Stomach (tissue), 9 donors: ENCODE results near the gene PTN. TPM values are rescaled to one million over a fixed set of nuclear protein-coding genes. Genes with fewer than 3 reads are reported as not detected.
"Not testable (repeated sequence)": the region's sequence is repeated elsewhere in the genome, so short reads cannot be mapped to it uniquely, and the experiment has no call there.

Source experiments
- DNase-seq, 2 donors: peaks; one replicate each; pipeline versions ENCODE4 v3.0.0 to v3.0.0-alpha.2; 2013 to 2019
- H3K27ac ChIP-seq, 5 donors: fragments of 200-600 bp in 4 of 5; sonication (generic) in 4 of 5; one replicate each; pipeline ENCODE4 v1.5.1; 2013 to 2019; ENCODE audit warnings: mild to moderate bottlenecking in 1 of 5, moderate library complexity in 1 of 5
- H3K27me3 ChIP-seq, 3 donors: fragments of 200-600 bp; sonication (generic); one replicate each; pipeline ENCODE4 v1.5.1; 2017 to 2019; ENCODE audit warnings: mixed run types in 1 of 3
- H3K36me3 ChIP-seq, 4 donors: fragments of 200-600 bp; sonication (generic); 1 replicate in 3 of 4; 2 replicates in 1 of 4; pipeline ENCODE4 v1.5.1; 2016 to 2019
- H3K4me1 ChIP-seq, 4 donors: fragments of 200-600 bp; sonication (generic); one replicate each; pipeline ENCODE4 v1.5.1; 2016 to 2019
- H3K4me3 ChIP-seq, 4 donors: fragments of 200-600 bp; sonication (generic) in 3 of 4; one replicate each; pipeline ENCODE4 v1.5.1; 2016 to 2019; ENCODE audit warnings: mild to moderate bottlenecking in 1 of 4
- H3K9me3 ChIP-seq, 4 donors: fragments of 200-600 bp; sonication (generic); one replicate each; pipeline ENCODE4 v1.5.1; 2016 to 2019
- CTCF ChIP-seq, 7 experiments: fragments of 450-650 bp in 4 of 7; fragments of 200-600 bp in 3 of 7; sonication (generic) in 3 of 7; IDR thresholded peaks; one replicate each; pipeline ENCODE4 v1.5.1; 2016 to 2019; ENCODE audit warnings: antibody characterized with exemption in 7 of 7, control low read depth in 2 of 7, mild to moderate bottlenecking in 1 of 7
- EP300 ChIP-seq: sonication (generic); formaldehyde crosslinking; IDR thresholded peaks from one replicate; pipeline ENCODE4 v1.6.1; 2017; ENCODE audit warnings: antibody characterized with exemption
- POLR2A ChIP-seq, 4 donors: fragments of 450-650 bp; IDR thresholded peaks; one replicate each; pipeline ENCODE4 v1.6.1; 2016; ENCODE audit warnings: antibody characterized with exemption in 4 of 4, control low read depth in 2 of 4, mild to moderate bottlenecking in 1 of 4, moderate library complexity in 1 of 4
- POLR2AphosphoS5 ChIP-seq, 3 donors: sonication (generic); formaldehyde crosslinking; IDR thresholded peaks; one replicate each; pipeline ENCODE4 v1.6.1; 2016; ENCODE audit warnings: antibody characterized with exemption in 3 of 3
- WGBS, 5 donors: extraction: QIAGEN DNeasy Blood & Tissue Kit in 3 of 5; methylation state at CpG; one replicate each; pipeline versions ENCODE4 v1.1.5 to v1.1.7; 2013 to 2018; 5-methylcytosine and 5-hydroxymethylcytosine counted together
- intact Hi-C: fragments of 100-400 bp; cut with DNase I; formaldehyde crosslinking; loops from one replicate; pipeline ENCODE4 v1.15.1; 2023; ENCODE audit warnings: low total_unique reads
- polyA plus RNA-seq, 3 donors: library from polyadenylated mRNA; stranded (reverse); fragments of 200-250 nt; gene quantifications; one replicate each; pipeline ENCODE4 v1.2.3, GENCODE V29; 2013
- small RNA-seq, 4 donors: library from RNA; depleted of rRNA; stranded (forward); fragments of <200 nt; gene quantifications; one replicate each; pipeline ENCODE3, GENCODE V24; 2016
- total RNA-seq, 5 donors: library from RNA; depleted of rRNA; stranded (reverse); fragments of >200 nt; gene quantifications; one replicate each; pipeline versions ENCODE4 v1.1.0 to v1.2.3, GENCODE V29; 2014 to 2016
- donor health status: healthy with polysubstance abuse.
- donor health status: Bipolar disorder and iron deficiency.
- donor health status: healthy.

Gene PTN
- total and polyA plus RNA-seq, 8 donors = 1.4 to 47.4 (median 6.4) TPM; not detected in 1

GRCh38 chr7:137196648-137197047 lies 146.9 kb downstream of the PTN start:
- Histone ChIP-seq H3K27ac (no peak overlapping the region), H3K4me1 (no peaks in the 10 kb centered on the region), H3K27me3 (no peaks in the 10 kb centered on the region), H3K9me3 (no peaks in the 10 kb centered on the region), H3K4me3 (no peak overlapping the region), H3K36me3 (no peaks in the 10 kb centered on the region)
- intact Hi-C loops = no loop called here
- WGBS, 5 donors = 18 to 35% (median 25%) methylated on average over 1 of the region's 1 CpG
- TF ChIP-seq POLR2AphosphoS5 (IDR thresholded peaks at IDR 0.05) (no peak), EP300 (no peak), CTCF (IDR thresholded peaks at IDR 0.05) (no peak), POLR2A (IDR thresholded peaks at IDR 0.05) (no peak)
- DNase-seq = no peak

GRCh38 chr7:137195996-137196395 lies 147.5 kb downstream of the PTN start:
- Histone ChIP-seq H3K9me3 (no peaks in the 10 kb centered on the region), H3K4me1 (no peaks in the 10 kb centered on the region), H3K4me3 (no peak overlapping the region), H3K27ac (no peak overlapping the region), H3K27me3 (no peaks in the 10 kb centered on the region), H3K36me3 (no peaks in the 10 kb centered on the region)
- TF ChIP-seq POLR2A (IDR thresholded peaks at IDR 0.05) = no peak
- TF ChIP-seq CTCF (IDR thresholded peaks at IDR 0.05) = no peak
- TF ChIP-seq EP300 = no peak
- TF ChIP-seq POLR2AphosphoS5 (IDR thresholded peaks at IDR 0.05) = no peak
- intact Hi-C loops = no loop called here
- DNase-seq = no peak
- WGBS, 5 donors = 63 to 85% (median 81%) methylated on average over 2 of the region's 2 CpGs

- H3K36me3 ChIP-seq, H3K4me3 ChIP-seq, intact Hi-C loops, H3K4me1 ChIP-seq, H3K27me3 ChIP-seq, H3K9me3 ChIP-seq, DNase-seq, H3K27ac ChIP-seq: not testable (repeated sequence)
- 86 to 92% (median 91%) methylated on average over 19 to 25 of the region's 25 CpGs for WGBS, 5 donors
Measured at GRCh38 chr7:137181619-137182018, 161.9 kb downstream of the PTN start.

Small RNAs within 50 kb of the gene (small RNA-seq; reads per million reads assigned to genes)
- 0.27 to 0.53 (median 0.43) reads per million in 4 donors for gene RF00136
